VCaP (cell line): ENCODE data around the gene DDI1.

Experiments used
- H3K27ac ChIP-seq: fragments of 450-650 bp; 2 replicates; pipeline ENCODE4 v1.5.1; 2017
- CTCF ChIP-seq: fragments of 450-650 bp; conservative IDR thresholded peaks from 2 replicates; pipeline ENCODE4 v1.5.1; 2017; ENCODE audit warnings: mild to moderate bottlenecking, moderate library complexity

The DDI1 gene

GRCh38 chr11:104036588-104036987 lies at the start of gene DDI1:
Gene DDI1, plus strand, starts transcription at chr11:104036640. Its CDS starts 183 bp downstream, at chr11:104036823.
- H3K27ac ChIP-seq: no peak within 1 kb of the TSS
- TF ChIP-seq CTCF: no peak

GRCh38 chr11:103987629-103988594 lies 48.5 kb upstream of the DDI1 start:
- no peak overlapping the region for H3K27ac ChIP-seq
- peak; percentile 37 for TF ChIP-seq CTCF

GRCh38 chr11:103988595-103988969 lies 47.9 kb upstream of the DDI1 start:
- no peak for TF ChIP-seq CTCF
- H3K27ac ChIP-seq: no peak overlapping the region

GRCh38 chr11:103993507-103993906 lies 42.9 kb upstream of the DDI1 start:
- TF ChIP-seq CTCF: no peak
- H3K27ac ChIP-seq: no peak overlapping the region

GRCh38 chr11:103994094-103994493 lies 42.3 kb upstream of the DDI1 start:
- H3K27ac ChIP-seq: no peak overlapping the region
- no peak for TF ChIP-seq CTCF

GRCh38 chr11:103994518-103994917 lies 41.9 kb upstream of the DDI1 start:
- no peak for TF ChIP-seq CTCF
- H3K27ac ChIP-seq: no peak overlapping the region

GRCh38 chr11:103995896-103996295 lies 40.5 kb upstream of the DDI1 start:
- H3K27ac ChIP-seq: no peak overlapping the region
- no peak for TF ChIP-seq CTCF
